ENCODE results near the gene PSEN1.

GRCh38 chr14:73263606-73264005, 127.3 kb downstream of the PSEN1 start:
- TF ChIP-seq CTCF (conservative IDR thresholded peaks at IDR 0.05; ENCODE audit: low read depth, low read length) (no peak), EZH2 (IDR thresholded peaks at IDR 0.05; ENCODE audit: low read length, unreplicated experiment) (no peak)

All from PC-3 (cell line).